RKO (cell line): Measurements from ENCODE around the gene CHCHD5.
"Not testable (repeated sequence)": the region's sequence is repeated elsewhere in the genome, so short reads cannot be mapped to it uniquely, and the experiment has no call there.

Experiments used
- DNase-seq: peaks from one replicate; pipeline ENCODE4 v3.0.0-alpha.2; 2016; ENCODE audit warnings: low spot score

CHCHD5 gene

GRCh38 chr2:112588611-112589045, 4.2 kb downstream of the CHCHD5 start:
- DNase-seq: no peak

GRCh38 chr2:112591413-112591812, 7.0 kb downstream of the CHCHD5 start:
- no peak for DNase-seq

- no peak for DNase-seq
Measured at GRCh38 chr2:112593736-112594135, 9.3 kb downstream of the CHCHD5 start.

- no peak for DNase-seq
Measured at GRCh38 chr2:112597537-112598322, 13.3 kb downstream of the CHCHD5 start.

- DNase-seq: no peak
Measured at GRCh38 chr2:112600634-112601033, 16.2 kb downstream of the CHCHD5 start.

GRCh38 chr2:112601754-112602153, 17.3 kb downstream of the CHCHD5 start:
- no peak for DNase-seq

GRCh38 chr2:112602917-112603316, 18.5 kb downstream of the CHCHD5 start:
- no peak for DNase-seq

- DNase-seq: no peak
Measured at GRCh38 chr2:112603731-112604130, 19.3 kb downstream of the CHCHD5 start.

GRCh38 chr2:112604952-112605351, 20.5 kb downstream of the CHCHD5 start:
- DNase-seq: no peak

GRCh38 chr2:112605926-112606325, 21.5 kb downstream of the CHCHD5 start:
- DNase-seq: no peak

GRCh38 chr2:112606547-112606946, 22.1 kb downstream of the CHCHD5 start:
- DNase-seq: no peak

GRCh38 chr2:112607680-112608438, 23.4 kb downstream of the CHCHD5 start:
- no peak for DNase-seq

GRCh38 chr2:112609320-112609719, 24.9 kb downstream of the CHCHD5 start:
- DNase-seq: not testable (repeated sequence)

GRCh38 chr2:112612283-112612682, 27.9 kb downstream of the CHCHD5 start:
- not testable (repeated sequence) for DNase-seq

- no peak for DNase-seq
Measured at GRCh38 chr2:112614201-112614840, 29.9 kb downstream of the CHCHD5 start.

GRCh38 chr2:112615051-112615450, 30.6 kb downstream of the CHCHD5 start:
- no peak for DNase-seq

GRCh38 chr2:112615798-112616197, 31.4 kb downstream of the CHCHD5 start:
- not testable (repeated sequence) for DNase-seq

- no peak for DNase-seq
Measured at GRCh38 chr2:112618383-112618782, 34.0 kb downstream of the CHCHD5 start.

- DNase-seq: no peak
Measured at GRCh38 chr2:112621790-112622527, 37.5 kb downstream of the CHCHD5 start.

GRCh38 chr2:112622528-112622849, 38.1 kb downstream of the CHCHD5 start:
- peak; percentile 67 for DNase-seq

- DNase-seq: peak; percentile 41
Measured at GRCh38 chr2:112623913-112624777, 39.7 kb downstream of the CHCHD5 start.
